SKM-1 (cell line): Measurements from ENCODE around the gene SERPINF2.
"Not testable (repeated sequence)": the region's sequence is repeated elsewhere in the genome, so short reads cannot be mapped to it uniquely, and the experiment has no call there.

Experiments used
- DNase-seq: peaks from one replicate; lab custom pipeline; 2025; ENCODE audit not compliant: unreplicated experiment; lab: John Stamatoyannopoulos, UW

SERPINF2 gene

GRCh38 chr17:1733759-1734158, 8.9 kb upstream of the SERPINF2 start:
- no peak for DNase-seq

GRCh38 chr17:1735418-1735817, 7.3 kb upstream of the SERPINF2 start:
- DNase-seq, result no peak

- DNase-seq, result no peak
Observed at GRCh38 chr17:1735834-1736347, 6.8 kb upstream of the SERPINF2 start.

GRCh38 chr17:1736348-1737281, 6.1 kb upstream of the SERPINF2 start:
- DNase-seq, result no peak

- no peak for DNase-seq
Observed at GRCh38 chr17:1737531-1738291, 5.0 kb upstream of the SERPINF2 start.

- DNase-seq, result not testable (repeated sequence)
Observed at GRCh38 chr17:1741899-1742298, 772 bp upstream of the SERPINF2 start.

- DNase-seq, result no peak
Observed at GRCh38 chr17:1743088-1743439, 393 bp downstream of the SERPINF2 start.

GRCh38 chr17:1744551-1745512, 2.2 kb downstream of the SERPINF2 start:
- DNase-seq, result no peak

- no peak for DNase-seq
Observed at GRCh38 chr17:1745513-1746020, 2.9 kb downstream of the SERPINF2 start.

GRCh38 chr17:1746975-1747543, 4.4 kb downstream of the SERPINF2 start:
- DNase-seq, result no peak

- no peak for DNase-seq
Observed at GRCh38 chr17:1750628-1751027, 8.0 kb downstream of the SERPINF2 start.

- peak; percentile 13 for DNase-seq
Observed at GRCh38 chr17:1752425-1753262, 10.0 kb downstream of the SERPINF2 start.

- DNase-seq, result no peak
Observed at GRCh38 chr17:1753767-1754429, 11.2 kb downstream of the SERPINF2 start.

- DNase-seq, result no peak
Observed at GRCh38 chr17:1754430-1755112, 11.9 kb downstream of the SERPINF2 start.

- DNase-seq, result no peak
Observed at GRCh38 chr17:1755252-1755826, 12.7 kb downstream of the SERPINF2 start.

GRCh38 chr17:1755827-1756262, 13.2 kb downstream of the SERPINF2 start:
- no peak for DNase-seq

GRCh38 chr17:1758807-1759206, 16.1 kb downstream of the SERPINF2 start:
- no peak for DNase-seq

GRCh38 chr17:1759529-1759928, 16.9 kb downstream of the SERPINF2 start:
- no peak for DNase-seq
